ENCODE data around the gene GPC6. TPM values are rescaled to one million over a fixed set of nuclear protein-coding genes. Genes with fewer than 3 reads are reported as not detected.
"Not testable (repeated sequence)": the region's sequence is repeated elsewhere in the genome, so short reads cannot be mapped to it uniquely, and the experiment has no call there.

GPC6 gene
- total RNA-seq, 4 donors from 2014 or later: 2.7 to 5.7 (median 4.4) TPM

GRCh38 chr13:93309886-93310523, 83.4 kb downstream of the GPC6 start:
- no peak overlapping the region for H3K4me3 ChIP-seq
- no peak for DNase-seq (ENCODE audit: low spot score in 2 of 2)
- TF ChIP-seq POLR2AphosphoS5 (IDR thresholded peaks at IDR 0.05) (no peak), EP300 (IDR thresholded peaks at IDR 0.05) (no peak), CTCF (IDR thresholded peaks at IDR 0.05) (no peak), POLR2A (IDR thresholded peaks at IDR 0.05) (no peak)
- H3K36me3 ChIP-seq: no peaks in the 10 kb centered on the region
- no peaks in the 10 kb centered on the region for H3K27me3 ChIP-seq
- 58% methylated on average over 7 of the region's 7 CpGs for WGBS
- no peaks in the 10 kb centered on the region for H3K4me1 ChIP-seq
- H3K27ac ChIP-seq: no peak overlapping the region
- no peaks in the 10 kb centered on the region for H3K9me3 ChIP-seq

- no peaks in the 10 kb centered on the region for H3K9me3 ChIP-seq
- H3K27ac ChIP-seq: no peak overlapping the region
- TF ChIP-seq EP300 (IDR thresholded peaks at IDR 0.05) (no peak), POLR2A (IDR thresholded peaks at IDR 0.05) (no peak), CTCF (IDR thresholded peaks at IDR 0.05) (no peak), POLR2AphosphoS5 (IDR thresholded peaks at IDR 0.05) (no peak)
- H3K4me3 ChIP-seq: no peak overlapping the region
- H3K27me3 ChIP-seq: no peaks in the 10 kb centered on the region
- no peak for DNase-seq (ENCODE audit: low spot score in 2 of 2)
- 83% methylated on average over 3 of the region's 3 CpGs for WGBS
- H3K4me1 ChIP-seq: no peaks in the 10 kb centered on the region
- H3K36me3 ChIP-seq: no peaks in the 10 kb centered on the region
These were observed 90.2 kb downstream of the GPC6 start for GRCh38 chr13:93316841-93317240.

- no peak for DNase-seq (ENCODE audit: low spot score in 2 of 2)
- no peak overlapping the region for H3K27ac ChIP-seq
- no peaks in the 10 kb centered on the region for H3K4me1 ChIP-seq
- TF ChIP-seq EP300 (IDR thresholded peaks at IDR 0.05) (no peak), POLR2A (IDR thresholded peaks at IDR 0.05) (no peak), CTCF (IDR thresholded peaks at IDR 0.05) (no peak), POLR2AphosphoS5 (IDR thresholded peaks at IDR 0.05) (no peak)
- no peaks in the 10 kb centered on the region for H3K36me3 ChIP-seq
- H3K4me3 ChIP-seq: no peak overlapping the region
- H3K27me3 ChIP-seq: no peaks in the 10 kb centered on the region
- no peaks in the 10 kb centered on the region for H3K9me3 ChIP-seq
- WGBS: 71% methylated on average over 4 of the region's 4 CpGs
These were observed 92.1 kb downstream of the GPC6 start for GRCh38 chr13:93318534-93319254.

GRCh38 chr13:93320942-93321341, 94.3 kb downstream of the GPC6 start:
- Histone ChIP-seq H3K4me1 (no peaks in the 10 kb centered on the region), H3K27me3 (no peaks in the 10 kb centered on the region), H3K9me3 (no peaks in the 10 kb centered on the region), H3K27ac (no peak overlapping the region), H3K4me3 (no peak overlapping the region), H3K36me3 (no peaks in the 10 kb centered on the region)
- TF ChIP-seq CTCF (IDR thresholded peaks at IDR 0.05) (no peak), POLR2A (IDR thresholded peaks at IDR 0.05) (no peak), EP300 (IDR thresholded peaks at IDR 0.05) (no peak)
- WGBS: 81% methylated on average over 3 of the region's 3 CpGs
- DNase-seq (ENCODE audit: low spot score in 2 of 2): no peak

- H3K36me3 ChIP-seq, H3K4me3 ChIP-seq: not testable (repeated sequence)
- 88% methylated on average over 1 of the region's 1 CpG for WGBS
These were observed 97.3 kb downstream of the GPC6 start for GRCh38 chr13:93323880-93324279.

More at GRCh38 chr13:93323880-93324279, 97.3 kb downstream of the GPC6 start:
- not testable (repeated sequence) for H3K4me1 ChIP-seq; H3K27me3 ChIP-seq; H3K27ac ChIP-seq; DNase-seq (ENCODE audit: low spot score in 2 of 2); H3K9me3 ChIP-seq

Measured in suprapubic skin (tissue), 4 donors.